NK-92 treated with Interleukin-12 subunit alpha and Interleukin-12 subunit beta, amount 100 ng/mL, for 24 hours (cell line): ENCODE results near the gene PRKCE.

Source experiments
- DNase-seq: peaks from one replicate; lab custom pipeline; 2025; lab: John Stamatoyannopoulos, UW

The PRKCE gene

GRCh38 chr2:45631955-45632354 is 19.5 kb upstream of the PRKCE start:
- DNase-seq, result no peak

- DNase-seq, result no peak
These were observed 17.3 kb upstream of the PRKCE start for GRCh38 chr2:45634223-45634622.

- DNase-seq, result no peak
These were observed 15.5 kb upstream of the PRKCE start for GRCh38 chr2:45636008-45636407.

GRCh38 chr2:45637440-45637839 is 14.0 kb upstream of the PRKCE start:
- no peak for DNase-seq

GRCh38 chr2:45640576-45640975 is 10.9 kb upstream of the PRKCE start:
- no peak for DNase-seq

- DNase-seq, result no peak
These were observed 8.4 kb upstream of the PRKCE start for GRCh38 chr2:45643095-45643494.

GRCh38 chr2:45643543-45644542 is 7.6 kb upstream of the PRKCE start:
- no peak for DNase-seq

- DNase-seq, result no peak
These were observed 5.2 kb upstream of the PRKCE start for GRCh38 chr2:45646289-45646688.

GRCh38 chr2:45647356-45647755 is 4.1 kb upstream of the PRKCE start:
- no peak for DNase-seq

- DNase-seq, result no peak
These were observed 3.4 kb upstream of the PRKCE start for GRCh38 chr2:45647986-45648520.

- no peak for DNase-seq
These were observed 2.8 kb upstream of the PRKCE start for GRCh38 chr2:45648636-45649035.

GRCh38 chr2:45649462-45649857 is 2.0 kb upstream of the PRKCE start:
- DNase-seq, result no peak

GRCh38 chr2:45649858-45650811 is 1.3 kb upstream of the PRKCE start:
- DNase-seq, result no peak

GRCh38 chr2:45650851-45651414 is 542 bp upstream of the PRKCE start:
- peak; percentile 72 for DNase-seq

GRCh38 chr2:45652090-45653031 is 886 bp downstream of the PRKCE start:
- no peak for DNase-seq

GRCh38 chr2:45653122-45653913 is 1.8 kb downstream of the PRKCE start:
- DNase-seq, result no peak

GRCh38 chr2:45654250-45654649 is 2.8 kb downstream of the PRKCE start:
- no peak for DNase-seq

GRCh38 chr2:45661828-45662227 is 10.4 kb downstream of the PRKCE start:
- DNase-seq, result no peak

- no peak for DNase-seq
These were observed 13.3 kb downstream of the PRKCE start for GRCh38 chr2:45664635-45665261.

- no peak for DNase-seq
These were observed 17.0 kb downstream of the PRKCE start for GRCh38 chr2:45668509-45668908.
